Activated T-cell treated with anti-CD3 and anti-CD28 coated beads for 48 hours (primary cell): ENCODE measurements around the gene UNC5B.

Experiments used
- DNase-seq: peaks from one replicate; pipeline ENCODE4 v3.0.0-alpha.2; 2020; ENCODE audit warnings: low read depth

Gene UNC5B

GRCh38 chr10:71212318-71213126 lies at the start of gene UNC5B:
Gene UNC5B, plus strand, starts transcription at chr10:71212570. Its CDS starts 416 bp downstream, at chr10:71212986.
- DNase-seq, result peak; percentile 64

GRCh38 chr10:71173466-71173865 lies 38.9 kb upstream of the UNC5B start:
- DNase-seq, result no peak

- no peak for DNase-seq
Observed at GRCh38 chr10:71176661-71177060, 35.7 kb upstream of the UNC5B start.

GRCh38 chr10:71177651-71178199 lies 34.6 kb upstream of the UNC5B start:
- DNase-seq, result no peak

GRCh38 chr10:71178880-71179279 lies 33.5 kb upstream of the UNC5B start:
- DNase-seq, result no peak

GRCh38 chr10:71179382-71179781 lies 33.0 kb upstream of the UNC5B start:
- DNase-seq, result no peak

GRCh38 chr10:71184421-71184820 lies 27.9 kb upstream of the UNC5B start:
- DNase-seq, result no peak

- DNase-seq, result no peak
Observed at GRCh38 chr10:71185209-71185608, 27.2 kb upstream of the UNC5B start.

GRCh38 chr10:71187197-71187596 lies 25.2 kb upstream of the UNC5B start:
- no peak for DNase-seq

- no peak for DNase-seq
Observed at GRCh38 chr10:71187600-71187999, 24.8 kb upstream of the UNC5B start.

GRCh38 chr10:71188201-71188600 lies 24.2 kb upstream of the UNC5B start:
- DNase-seq, result no peak

- DNase-seq, result no peak
Observed at GRCh38 chr10:71191019-71191418, 21.4 kb upstream of the UNC5B start.

GRCh38 chr10:71191551-71192076 lies 20.8 kb upstream of the UNC5B start:
- DNase-seq, result no peak

- no peak for DNase-seq
Observed at GRCh38 chr10:71193516-71193915, 18.9 kb upstream of the UNC5B start.

- DNase-seq, result no peak
Observed at GRCh38 chr10:71197955-71198354, 14.4 kb upstream of the UNC5B start.

GRCh38 chr10:71201849-71202248 lies 10.5 kb upstream of the UNC5B start:
- no peak for DNase-seq

- no peak for DNase-seq
Observed at GRCh38 chr10:71202314-71202713, 10.1 kb upstream of the UNC5B start.

- no peak for DNase-seq
Observed at GRCh38 chr10:71203124-71203523, 9.2 kb upstream of the UNC5B start.

- no peak for DNase-seq
Observed at GRCh38 chr10:71203716-71204115, 8.7 kb upstream of the UNC5B start.

GRCh38 chr10:71204746-71205145 lies 7.6 kb upstream of the UNC5B start:
- no peak for DNase-seq

GRCh38 chr10:71205468-71205867 lies 6.9 kb upstream of the UNC5B start:
- DNase-seq, result no peak

GRCh38 chr10:71206911-71207310 lies 5.5 kb upstream of the UNC5B start:
- DNase-seq, result no peak

- DNase-seq, result no peak
Observed at GRCh38 chr10:71207578-71207977, 4.8 kb upstream of the UNC5B start.

- DNase-seq, result no peak
Observed at GRCh38 chr10:71209352-71209715, 3.0 kb upstream of the UNC5B start.
